Measurements from ENCODE around the gene MDM2.
"Not testable (repeated sequence)": the region's sequence is repeated elsewhere in the genome, so short reads cannot be mapped to it uniquely, and the experiment has no call there.

Gene MDM2

DNA sequence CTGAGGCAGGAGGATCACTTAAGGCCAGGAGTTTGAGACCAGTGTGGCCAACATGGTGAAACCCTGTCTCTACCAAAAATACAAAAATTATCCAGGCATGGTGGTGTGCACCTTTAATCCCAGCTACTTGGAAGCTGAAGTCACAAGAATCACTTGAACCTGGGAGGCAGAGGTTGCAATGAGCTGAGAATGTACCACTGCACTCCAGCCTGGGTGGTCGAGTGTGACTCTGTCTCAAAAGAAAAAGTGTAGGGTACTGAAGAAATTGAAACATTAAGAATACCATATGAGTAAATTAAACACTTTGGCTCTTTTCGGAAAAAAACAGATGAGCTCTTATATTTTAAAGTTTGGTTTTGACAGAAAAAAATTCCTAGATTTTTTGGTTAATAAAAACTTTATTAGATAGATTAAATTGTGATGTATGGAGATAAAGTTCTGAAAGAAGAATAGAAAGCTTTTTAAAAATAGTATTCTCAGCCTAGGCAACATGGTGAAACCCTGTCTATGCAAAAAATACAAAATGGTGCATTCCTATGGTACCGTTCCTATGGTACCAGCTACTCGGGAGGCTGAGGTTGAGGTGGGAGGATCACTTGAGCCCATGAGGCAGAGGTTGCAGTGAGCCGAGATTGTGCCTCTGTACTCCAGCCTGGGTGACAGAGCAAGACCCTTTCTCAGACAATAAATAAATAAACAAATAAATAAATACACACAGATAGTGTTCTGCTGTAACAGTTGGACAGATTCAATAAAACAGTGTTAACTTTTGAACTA lies 20.1 kb downstream of the MDM2 start:
- no peak for DNase-seq (ENCODE audit: low read depth in 3 of 3)

DNA sequence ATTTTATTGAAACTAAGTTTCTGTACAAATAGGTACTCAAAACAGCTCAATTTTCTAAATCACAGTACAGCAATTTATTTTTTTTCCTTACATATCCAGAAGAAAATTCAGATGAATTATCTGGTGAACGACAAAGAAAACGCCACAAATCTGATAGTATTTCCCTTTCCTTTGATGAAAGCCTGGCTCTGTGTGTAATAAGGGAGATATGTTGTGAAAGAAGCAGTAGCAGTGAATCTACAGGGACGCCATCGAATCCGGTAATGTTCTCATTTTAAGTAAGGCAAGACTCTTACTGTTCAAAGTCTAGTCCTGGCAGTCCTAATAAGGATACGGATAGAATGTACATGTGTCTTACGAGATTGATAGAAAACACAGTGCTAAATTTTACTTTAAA lies 20.7 kb downstream of the MDM2 start:
- no peak for DNase-seq (ENCODE audit: low read depth in 3 of 3)

- DNase-seq (ENCODE audit: low read depth in 3 of 3) = no peak
Observed at GRCh38 chr12:68831272-68831671, 23.3 kb downstream of the MDM2 start.

DNA sequence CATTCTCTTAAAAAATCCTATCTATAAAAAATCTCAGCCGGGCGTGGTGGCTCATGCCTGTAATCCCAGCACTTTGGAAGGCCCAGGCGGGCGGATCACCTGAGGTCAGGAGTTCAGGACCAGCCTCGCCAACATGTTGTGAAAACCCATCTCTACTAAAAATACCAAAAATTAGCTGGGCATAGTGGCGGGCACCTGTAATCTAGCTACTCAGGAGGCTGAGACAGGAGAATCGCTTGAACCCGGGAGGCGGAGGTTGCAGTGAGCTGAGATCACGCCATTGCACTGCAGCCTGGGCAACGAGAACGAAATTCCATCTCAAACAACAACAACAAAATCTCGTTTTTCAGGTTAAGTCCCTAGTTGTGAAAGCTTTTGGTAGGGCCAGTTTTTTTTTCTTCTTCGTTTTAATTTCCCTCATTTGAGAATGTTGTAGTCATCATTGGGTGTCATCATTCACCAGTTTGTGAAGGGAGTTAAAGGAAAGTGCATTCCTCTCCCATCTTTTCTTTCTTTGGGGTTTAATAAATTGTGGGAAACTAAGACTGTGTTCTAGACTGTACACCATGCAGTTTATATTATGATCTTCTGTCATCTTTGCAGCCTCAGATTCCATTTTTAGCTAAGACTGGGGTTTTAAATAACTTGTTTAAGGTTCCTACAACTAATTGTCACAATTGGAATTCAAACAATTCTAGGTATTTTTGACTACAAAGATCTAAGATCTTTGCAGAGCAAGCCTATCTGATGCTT lies 23.9 kb downstream of the MDM2 start:
- DNase-seq (ENCODE audit: low read depth in 3 of 3) = no peak

- DNase-seq (ENCODE audit: low read depth in 3 of 3) = no peak
Observed at GRCh38 chr12:68832504-68832867, 24.5 kb downstream of the MDM2 start.

GRCh38 chr12:68833508-68833907 lies 25.5 kb downstream of the MDM2 start:
- no peak for DNase-seq (ENCODE audit: low read depth in 3 of 3)

DNA sequence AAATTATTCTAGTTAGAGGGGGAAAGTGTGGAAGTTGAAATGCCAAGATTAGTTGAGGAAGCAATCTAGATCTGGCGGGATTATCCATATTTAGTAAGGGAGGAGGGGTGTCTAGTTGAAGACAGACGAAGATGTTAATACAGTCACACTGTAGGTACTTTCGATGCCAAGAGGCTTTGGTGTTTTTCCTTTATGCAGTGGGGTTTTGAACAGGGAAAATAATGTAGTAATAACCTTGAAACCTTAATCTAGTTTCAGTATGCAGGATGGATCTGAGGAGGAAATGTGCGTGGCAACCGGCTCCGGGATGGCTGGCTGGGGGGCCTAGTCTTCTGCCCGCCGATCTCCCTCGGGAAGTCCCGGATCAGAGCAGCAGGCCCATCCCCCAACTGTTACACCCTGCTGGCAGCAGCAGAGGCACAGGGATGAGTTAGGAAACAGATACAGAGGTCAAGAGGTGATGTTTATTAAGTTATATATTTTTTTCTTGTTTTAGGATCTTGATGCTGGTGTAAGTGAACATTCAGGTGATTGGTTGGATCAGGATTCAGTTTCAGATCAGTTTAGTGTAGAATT lies 27.4 kb downstream of the MDM2 start:
- DNase-seq (ENCODE audit: low read depth in 3 of 3) = no peak

GRCh38 chr12:68837215-68837614 lies 29.2 kb downstream of the MDM2 start:
- DNase-seq (ENCODE audit: low read depth in 3 of 3) = no peak

DNA sequence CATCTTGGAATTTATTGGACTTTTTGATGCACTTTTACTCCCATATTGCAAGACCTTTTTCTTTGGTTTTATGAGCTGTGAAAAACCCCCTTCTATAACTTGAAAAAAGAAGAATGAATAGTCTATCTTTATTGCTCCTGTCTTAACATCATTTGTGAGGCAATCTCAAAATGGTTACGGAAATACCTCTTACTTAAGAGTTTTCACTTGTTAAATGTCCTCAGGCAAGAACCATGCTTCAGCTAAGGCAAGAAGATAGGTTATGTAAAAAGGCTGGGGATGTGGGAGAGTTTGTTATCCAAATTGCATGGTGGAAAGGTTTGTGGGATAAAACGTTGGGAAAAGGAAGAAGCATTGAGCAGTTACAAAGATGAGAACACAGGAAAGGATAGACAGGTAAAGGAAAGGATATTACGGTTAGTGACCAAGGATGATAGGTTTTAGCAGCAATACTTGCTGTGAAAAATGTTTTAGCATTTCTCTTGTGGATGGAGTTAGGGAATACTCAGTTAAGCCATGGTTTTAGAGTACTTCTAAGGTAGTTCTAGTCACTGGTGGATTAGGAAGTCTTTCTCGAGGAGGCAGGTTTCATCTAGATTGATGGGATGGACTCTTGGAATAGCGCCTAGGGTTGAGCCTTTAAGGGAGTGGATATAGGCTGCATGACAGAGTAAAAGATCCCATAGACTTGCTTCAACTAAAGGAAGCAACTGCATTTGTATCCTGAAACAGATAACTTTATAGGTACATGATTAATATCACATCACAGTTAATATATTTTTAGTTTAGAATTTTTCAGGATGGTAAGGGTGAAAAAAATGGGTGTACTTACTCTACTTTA lies 30.3 kb downstream of the MDM2 start:
- DNase-seq (ENCODE audit: low read depth in 3 of 3) = no peak

DNA sequence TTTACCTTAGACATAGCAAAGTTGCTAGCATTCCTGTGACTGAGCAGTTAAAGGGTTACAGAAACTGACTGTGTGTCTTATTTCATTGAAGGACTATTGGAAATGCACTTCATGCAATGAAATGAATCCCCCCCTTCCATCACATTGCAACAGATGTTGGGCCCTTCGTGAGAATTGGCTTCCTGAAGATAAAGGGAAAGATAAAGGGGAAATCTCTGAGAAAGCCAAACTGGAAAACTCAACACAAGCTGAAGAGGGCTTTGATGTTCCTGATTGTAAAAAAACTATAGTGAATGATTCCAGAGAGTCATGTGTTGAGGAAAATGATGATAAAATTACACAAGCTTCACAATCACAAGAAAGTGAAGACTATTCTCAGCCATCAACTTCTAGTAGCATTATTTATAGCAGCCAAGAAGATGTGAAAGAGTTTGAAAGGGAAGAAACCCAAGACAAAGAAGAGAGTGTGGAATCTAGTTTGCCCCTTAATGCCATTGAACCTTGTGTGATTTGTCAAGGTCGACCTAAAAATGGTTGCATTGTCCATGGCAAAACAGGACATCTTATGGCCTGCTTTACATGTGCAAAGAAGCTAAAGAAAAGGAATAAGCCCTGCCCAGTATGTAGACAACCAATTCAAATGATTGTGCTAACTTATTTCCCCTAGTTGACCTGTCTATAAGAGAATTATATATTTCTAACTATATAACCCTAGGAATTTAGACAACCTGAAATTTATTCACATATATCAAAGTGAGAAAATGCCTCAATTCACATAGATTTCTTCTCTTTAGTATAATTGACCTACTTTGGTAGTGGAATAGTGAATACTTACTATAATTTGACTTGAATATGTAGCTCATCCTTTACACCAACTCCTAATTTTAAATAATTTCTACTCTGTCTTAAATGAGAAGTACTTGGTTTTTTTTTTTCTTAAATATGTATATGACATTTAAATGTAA lies 31.5 kb downstream of the MDM2 start:
- no peak for DNase-seq (ENCODE audit: low read depth in 3 of 3)

GRCh38 chr12:68841175-68841574 lies 33.2 kb downstream of the MDM2 start:
- not testable (repeated sequence) for DNase-seq (ENCODE audit: low read depth in 3 of 3)

- no peak for DNase-seq (ENCODE audit: low read depth in 3 of 3)
Observed at GRCh38 chr12:68841717-68842116, 33.7 kb downstream of the MDM2 start.

- DNase-seq (ENCODE audit: low read depth in 3 of 3) = no peak
Observed at GRCh38 chr12:68842123-68842522, 34.1 kb downstream of the MDM2 start.

DNA sequence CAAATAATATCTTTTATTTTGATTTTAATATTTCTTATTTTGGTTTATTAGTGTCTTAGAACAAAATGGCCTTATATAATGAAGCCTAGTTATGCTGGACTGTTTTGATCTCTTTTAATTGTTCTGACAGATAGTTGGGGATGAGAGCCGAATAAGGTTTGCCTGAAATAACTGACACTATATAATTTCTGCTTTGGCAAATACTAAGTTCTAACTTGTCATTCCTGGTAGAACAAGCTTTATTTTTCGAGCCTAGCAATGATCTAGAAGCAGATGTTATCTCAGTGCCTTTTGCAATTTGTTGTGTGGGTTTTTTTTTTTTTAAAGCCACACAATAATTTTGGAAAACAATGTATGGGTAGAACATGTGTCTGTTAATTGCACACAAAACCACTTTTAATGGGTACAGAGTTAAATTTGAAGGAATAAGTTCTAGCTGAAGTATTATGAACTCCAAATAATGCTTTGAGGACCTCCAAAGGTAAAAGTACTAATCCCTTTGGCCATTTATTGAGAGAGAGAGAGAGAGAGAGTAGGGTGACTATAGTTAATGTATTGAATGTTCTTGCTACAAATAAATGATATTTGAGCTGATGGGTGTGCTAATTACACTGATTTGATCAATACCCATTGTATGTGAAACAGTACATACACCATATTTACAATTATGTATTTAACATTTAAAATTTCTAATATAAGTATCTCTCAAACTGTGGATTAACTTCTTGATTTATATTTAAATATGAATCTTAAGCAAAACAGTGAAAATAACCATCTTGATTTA lies 35.0 kb downstream of the MDM2 start:
- DNase-seq (ENCODE audit: low read depth in 3 of 3) = no peak

DNA sequence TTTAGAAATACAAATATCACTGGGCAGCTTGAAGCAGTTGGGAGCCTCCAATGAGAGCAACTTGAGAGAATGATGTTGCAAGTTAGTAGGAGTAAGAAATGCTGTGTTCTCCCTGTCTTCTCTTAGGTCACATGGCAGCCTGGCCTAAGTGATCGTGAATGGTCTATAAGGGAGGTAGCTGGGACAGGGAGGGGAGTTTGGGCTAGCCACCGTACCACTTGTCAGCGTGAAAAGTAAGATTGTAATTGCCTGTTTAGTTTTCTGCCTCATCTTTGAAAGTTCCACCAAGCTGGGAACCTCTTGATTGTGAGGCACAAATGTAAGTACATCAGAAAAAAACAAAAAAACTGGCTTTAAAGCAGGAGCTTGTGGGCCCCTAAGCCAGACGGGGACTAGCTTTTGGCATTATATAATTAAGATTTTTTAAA lies 36.4 kb downstream of the MDM2 start:
- no peak for DNase-seq (ENCODE audit: low read depth in 3 of 3)

DNA sequence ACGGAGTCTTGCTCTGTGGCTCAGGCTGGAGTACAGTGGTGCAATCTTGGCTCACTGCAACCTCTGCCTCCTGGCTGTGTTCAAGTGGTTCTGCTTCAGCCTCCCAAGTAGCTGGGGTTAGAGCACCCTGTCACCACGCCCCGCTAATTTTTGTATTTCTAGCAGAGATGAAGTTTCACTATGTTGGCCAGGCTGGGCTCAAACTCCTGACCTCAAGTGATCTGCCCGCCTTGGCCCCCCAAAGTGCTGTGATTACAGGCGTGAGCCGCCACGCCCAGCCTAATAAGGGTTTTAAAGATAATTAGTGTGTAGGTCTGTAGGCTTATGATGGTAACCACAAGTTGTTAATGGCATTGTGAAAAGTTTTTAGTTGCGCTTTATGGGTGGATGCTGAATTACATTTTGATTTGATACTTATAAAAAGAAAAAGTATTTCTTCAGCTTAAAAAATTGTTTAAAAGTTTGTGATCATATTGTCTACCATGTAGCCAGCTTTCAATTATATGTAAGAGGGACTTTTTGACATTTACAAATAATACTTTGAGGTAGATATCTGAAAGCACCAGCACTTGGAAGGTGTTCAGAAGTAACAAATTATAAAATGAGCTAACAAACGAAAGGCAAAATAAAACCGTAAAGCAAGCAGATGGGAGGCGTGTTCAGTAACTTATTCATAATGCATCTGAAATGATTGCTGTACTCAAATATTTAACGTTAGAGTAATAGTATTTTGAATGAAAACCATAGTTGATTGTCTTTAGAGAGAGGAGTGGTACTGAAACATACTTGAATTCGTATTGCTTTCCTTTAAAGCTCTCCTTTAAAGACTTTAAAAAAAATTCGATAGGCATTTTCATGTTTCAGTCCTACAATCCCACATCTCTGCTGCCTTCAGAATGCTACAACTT lies 37.1 kb downstream of the MDM2 start:
- no peak for DNase-seq (ENCODE audit: low read depth in 3 of 3)

- DNase-seq (ENCODE audit: low read depth in 3 of 3) = no peak
Observed at GRCh38 chr12:68846811-68847210, 38.8 kb downstream of the MDM2 start.

GRCh38 chr12:68850390-68850789 lies 42.4 kb downstream of the MDM2 start:
- DNase-seq (ENCODE audit: low read depth in 3 of 3) = no peak

Data from stimulated activated CD4-positive, alpha-beta T cell treated with anti-CD3 and anti-CD28 coated beads, TNF-alpha, amount 100 ng/mL, for 24 hours (primary cell).